GM21360 (cell line): ENCODE results near the gene SUMF2.
"Not testable (repeated sequence)": the region's sequence is repeated elsewhere in the genome, so short reads cannot be mapped to it uniquely, and the experiment has no call there.

ENCODE experiments used
- ATAC-seq: cut with Tn5 transposase; IDR thresholded peaks from one replicate; pipeline ENCODE4 v1.9.1; 2021; ENCODE audit warnings: mild to moderate bottlenecking, moderate library complexity; ENCODE audit not compliant: unreplicated experiment

SUMF2 gene

DNA sequence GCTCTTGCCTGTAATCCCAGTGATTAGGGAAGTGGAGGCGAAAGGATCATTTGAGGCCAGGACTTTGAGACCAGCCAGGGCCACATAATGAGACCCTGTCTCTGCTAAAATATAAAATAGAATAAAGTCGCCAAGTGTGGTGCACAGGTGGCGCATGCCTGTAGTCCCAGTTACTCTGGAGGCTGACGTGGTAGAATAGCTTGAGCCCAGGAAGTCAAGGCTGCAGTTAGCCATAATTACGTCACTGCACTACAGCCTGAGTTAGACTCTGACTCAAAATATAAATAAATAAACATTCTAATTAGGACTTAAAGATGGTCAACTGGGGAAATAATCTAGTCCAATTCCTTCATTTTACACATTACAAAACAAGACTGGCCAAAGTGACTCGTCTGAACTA lies 41.4 kb downstream of the SUMF2 start:
- ATAC-seq = no peak

DNA sequence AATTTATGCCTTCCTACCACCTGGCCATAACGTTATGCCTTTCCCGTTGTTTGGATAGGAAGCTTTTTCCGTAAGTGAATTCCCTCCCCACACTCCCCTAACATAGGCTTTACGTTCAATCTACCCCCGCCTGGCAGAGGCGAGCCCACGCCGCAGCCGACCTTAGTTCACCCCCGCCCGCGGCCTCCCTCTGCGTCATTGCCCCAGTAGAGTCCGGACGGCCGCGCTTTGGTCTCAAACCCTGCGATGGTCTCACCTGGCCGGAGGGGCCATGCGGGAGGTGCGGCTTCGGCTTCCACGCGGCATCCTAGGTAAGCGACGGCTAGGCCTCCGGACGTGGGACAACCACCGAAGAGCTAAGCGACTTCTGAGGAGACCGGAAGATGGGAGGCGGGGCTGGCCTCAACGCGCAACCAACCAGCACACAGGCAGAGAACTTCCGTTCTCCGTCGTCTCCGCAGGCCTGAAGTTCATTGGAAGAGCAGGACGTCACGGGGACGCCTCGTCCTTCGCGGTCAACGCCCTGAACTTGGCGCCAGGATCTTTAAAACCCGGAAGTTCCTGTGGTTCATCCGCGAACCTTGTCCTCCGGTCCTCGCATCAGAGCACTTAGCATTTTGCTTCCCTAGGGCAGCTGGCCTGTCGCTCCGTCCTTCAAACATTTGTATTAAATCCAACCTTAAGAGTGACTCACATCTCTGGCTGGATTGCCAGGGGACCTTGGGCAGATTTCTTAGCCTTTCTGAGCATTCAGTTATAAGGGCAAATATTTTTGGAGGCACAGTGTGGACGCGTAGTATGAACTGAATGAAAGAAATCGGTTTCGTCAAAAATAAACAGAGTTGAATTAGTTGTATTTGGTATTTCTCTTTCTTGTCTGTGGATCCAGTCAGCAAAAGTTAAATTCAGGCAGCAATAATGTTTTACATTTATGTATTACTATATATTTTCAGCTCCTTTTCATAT lies 42.3 kb downstream of the SUMF2 start, which contains the start of gene CHCHD2:
Gene CHCHD2, minus strand, starts transcription at position 369 of the 966 bp plus-strand sequence. Its CDS starts 63 bp downstream, at position 306.
- ATAC-seq = peak; percentile 100

DNA sequence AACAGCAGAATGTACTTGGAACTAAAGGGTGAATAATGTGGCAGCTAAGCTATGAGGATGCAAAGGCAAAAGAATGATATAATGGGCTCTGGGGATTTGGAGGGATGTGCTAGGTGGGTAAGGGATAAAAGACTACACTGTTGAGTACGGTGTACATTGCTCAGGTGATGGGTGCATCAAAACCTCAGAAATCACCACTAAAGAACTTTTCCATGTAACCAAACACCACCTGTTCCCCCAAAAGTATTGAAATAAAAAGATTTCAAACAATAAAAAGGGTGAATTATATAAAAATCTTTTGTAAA lies 43.8 kb downstream of the SUMF2 start:
- no peak for ATAC-seq

DNA sequence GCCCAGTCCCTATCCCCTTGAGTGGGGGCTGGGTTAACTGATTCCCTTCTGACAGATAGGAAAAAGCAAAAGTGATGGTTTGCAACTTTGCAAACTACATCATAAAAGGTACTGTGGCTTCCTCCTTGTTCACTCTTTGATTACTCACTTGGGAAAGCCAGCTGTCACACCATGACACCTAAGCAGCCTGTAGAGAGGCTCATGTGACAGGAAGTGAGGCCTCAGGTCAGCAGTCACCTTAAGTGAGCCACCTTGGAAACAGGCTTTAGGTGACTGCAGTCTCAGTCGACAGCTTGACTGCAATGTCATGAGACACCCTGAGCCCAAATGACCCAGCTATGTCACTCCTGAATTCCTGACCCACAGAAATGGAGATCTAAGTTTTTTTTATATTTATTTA lies 46.5 kb downstream of the SUMF2 start:
- ATAC-seq = no peak

DNA sequence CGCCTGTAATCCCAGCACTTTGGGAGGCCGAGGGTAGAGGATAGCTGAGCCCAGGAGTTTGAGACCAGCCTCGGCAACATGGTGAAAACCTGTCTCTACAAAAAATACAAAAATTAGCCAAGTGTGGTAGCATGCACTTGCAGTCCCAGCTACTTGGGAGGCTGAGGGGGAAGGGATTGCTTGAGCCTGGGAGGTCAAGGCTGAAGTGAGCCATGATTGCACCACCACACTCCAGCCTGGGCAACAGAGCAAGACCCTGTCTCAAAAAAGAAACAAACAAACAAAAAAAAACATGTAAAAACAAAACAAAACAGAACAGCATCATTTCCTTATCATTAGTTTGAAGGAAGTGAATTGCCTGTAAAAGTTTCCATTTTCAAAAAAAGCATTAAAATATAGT lies 48.2 kb downstream of the SUMF2 start:
- ATAC-seq = not testable (repeated sequence)

DNA sequence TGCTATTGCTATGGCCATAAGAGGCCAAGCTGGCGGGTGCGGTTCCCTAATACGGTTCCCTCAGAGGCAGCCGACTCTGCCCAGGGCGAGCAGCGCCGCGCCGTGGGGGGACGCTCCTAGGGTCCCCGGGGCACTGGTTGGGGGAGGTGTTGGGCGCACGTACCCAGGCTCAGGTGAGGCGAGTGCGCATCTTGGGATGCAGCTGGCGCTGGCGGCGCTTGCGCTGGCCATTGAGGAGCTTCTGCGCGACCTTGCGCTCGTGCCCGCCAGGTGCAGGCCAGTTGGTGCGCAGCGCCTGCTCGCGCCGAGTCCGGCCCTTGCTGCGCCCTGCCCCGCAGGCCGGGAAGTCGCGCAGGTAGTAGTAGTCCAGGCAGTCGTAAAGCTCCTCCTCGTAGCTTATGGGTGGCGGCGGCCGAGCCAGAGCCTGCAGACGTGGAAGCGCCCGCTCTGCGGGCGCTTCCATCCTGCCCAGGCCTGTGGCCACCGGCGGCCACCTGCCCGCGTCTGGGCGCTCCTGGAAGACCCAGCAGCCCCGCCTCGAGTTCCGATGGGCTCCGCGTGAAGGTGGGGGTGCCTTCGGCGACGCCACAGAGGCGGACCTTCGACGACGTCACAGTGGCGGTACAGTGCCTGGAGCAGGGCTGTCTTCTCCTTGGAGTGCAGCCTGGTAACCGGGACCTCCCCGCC lies 51.9 kb downstream of the SUMF2 start, which contains the start of gene NUPR2:
Gene NUPR2, minus strand, starts transcription at position 566 of the 687 bp plus-strand sequence. Its CDS starts 103 bp downstream, at position 463.
- ATAC-seq = no peak

DNA sequence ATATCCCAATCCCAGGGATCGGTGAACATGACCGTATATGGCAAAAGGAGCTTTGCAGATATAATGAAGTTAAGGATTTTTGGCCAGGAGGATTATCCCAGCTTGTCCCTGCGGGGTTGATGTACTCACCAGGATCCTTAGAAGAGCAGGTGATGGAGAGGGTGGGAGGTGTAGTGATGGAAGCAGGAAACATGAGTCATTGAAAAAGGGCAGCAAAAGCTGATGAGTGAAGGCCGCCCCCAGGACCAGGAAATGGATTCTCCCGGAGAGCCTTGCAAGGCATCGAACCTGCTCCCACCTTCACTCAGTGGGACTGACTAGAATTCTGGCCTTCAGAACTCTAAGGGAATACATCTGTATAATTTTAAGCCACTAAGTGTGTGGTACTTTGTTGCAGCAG lies 57.4 kb downstream of the SUMF2 start:
- ATAC-seq = no peak

DNA sequence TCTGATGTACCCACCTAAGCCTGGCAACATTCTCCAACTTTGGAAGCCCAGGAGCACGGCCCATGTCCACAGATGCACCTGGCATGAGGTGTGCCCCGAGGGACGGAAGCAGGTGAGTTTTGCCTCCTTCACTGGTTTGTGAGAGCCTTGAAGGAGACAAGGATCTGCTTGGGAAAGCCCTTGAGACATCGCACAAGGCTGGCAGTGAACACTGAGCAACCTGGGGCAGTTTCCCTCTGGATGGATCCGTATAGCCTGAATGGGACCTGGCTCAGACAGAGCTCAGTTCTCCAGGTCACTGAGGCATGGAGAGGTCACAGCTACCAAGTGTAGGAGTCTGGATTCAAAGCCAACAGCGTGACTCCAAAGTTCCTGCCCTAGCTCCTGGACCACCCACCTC lies 60.9 kb downstream of the SUMF2 start:
- no peak for ATAC-seq

DNA sequence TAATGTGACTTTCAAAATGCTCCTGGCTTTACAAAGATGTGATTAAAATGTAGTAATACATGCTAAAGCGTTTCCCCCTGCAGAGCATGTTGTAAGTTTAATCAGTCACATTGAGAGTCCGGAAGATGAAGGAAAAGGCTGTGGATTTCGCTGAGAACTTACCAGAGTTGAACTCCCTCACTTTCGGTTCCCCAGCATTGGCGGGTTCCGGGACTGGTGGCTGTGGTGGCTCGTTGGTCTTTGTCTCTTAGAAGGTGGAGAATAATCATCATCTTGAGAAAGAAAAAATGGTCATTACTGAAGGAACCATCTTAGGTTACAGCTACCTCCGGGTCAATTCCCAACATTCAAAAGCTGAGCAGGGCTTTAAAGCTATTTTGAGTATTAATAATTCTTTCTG lies 61.7 kb downstream of the SUMF2 start:
- ATAC-seq = no peak

DNA sequence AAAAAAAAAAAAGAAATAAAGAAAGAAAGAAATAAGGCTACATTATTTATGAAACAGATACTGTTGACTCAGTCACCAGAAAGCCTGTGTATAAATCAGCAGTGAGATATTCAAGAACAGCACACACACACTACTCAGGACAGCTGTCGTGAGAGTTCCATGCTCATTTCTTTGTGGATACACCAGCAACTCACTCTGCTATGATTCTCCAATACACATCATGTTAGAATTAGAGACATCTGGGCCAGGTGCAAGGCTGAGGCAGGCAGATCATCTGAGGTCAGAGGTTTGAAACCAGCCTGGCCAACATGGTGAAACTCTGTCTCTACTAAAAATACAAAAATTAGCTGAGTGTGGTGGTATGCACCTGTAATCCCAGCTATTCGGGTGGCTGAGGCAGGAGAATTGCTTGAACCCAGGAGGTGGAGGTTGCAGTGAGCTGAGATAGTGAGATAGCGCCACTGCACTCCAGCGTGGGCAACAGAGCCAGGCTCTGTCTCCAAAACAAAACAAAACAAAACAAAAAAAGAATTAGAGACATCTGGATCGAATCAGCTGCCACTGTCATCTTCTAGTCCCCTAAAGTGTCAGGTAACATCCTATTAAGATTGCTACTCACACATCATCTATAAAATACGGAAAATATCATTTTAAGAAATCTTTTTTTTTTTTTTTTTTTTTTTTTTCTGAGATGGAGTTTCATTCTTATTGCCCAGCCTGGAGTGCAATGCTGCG lies 63.3 kb downstream of the SUMF2 start:
- ATAC-seq = no peak
